ENCODE data around the gene MAP4K4. TPM values are rescaled to one million over a fixed set of nuclear protein-coding genes. Genes with fewer than 3 reads are reported as not detected.

MAP4K4 gene
- total RNA-seq, 2 donors from 2014 or later: 47.5 to 50.4 TPM

GRCh38 chr2:101759162-101759561 lies 61.7 kb downstream of the MAP4K4 start:
- no peaks in the 10 kb centered on the region for H3K9me3 ChIP-seq
- peak overlapping the region; percentile 14 to 36 for H3K27ac ChIP-seq
- no peak for TF ChIP-seq CTCF (IDR thresholded peaks at IDR 0.05)
- no peaks in the 10 kb centered on the region for H3K27me3 ChIP-seq
- H3K4me1 ChIP-seq: peaks cover 0 to 65% of the 10 kb centered on the region in 2 donors
- peak; percentile 70 for DNase-seq (ENCODE audit: low spot score)
- no peaks in the 10 kb centered on the region for H3K36me3 ChIP-seq
- no peak overlapping the region for H3K4me3 ChIP-seq

GRCh38 chr2:101762451-101763171 lies 65.1 kb downstream of the MAP4K4 start:
- Histone ChIP-seq H3K36me3 (no peaks in the 10 kb centered on the region), H3K4me3 (no peak overlapping the region), H3K9me3 (no peaks in the 10 kb centered on the region), H3K4me1 (peaks cover 0 to 74% of the 10 kb centered on the region in 2 donors), H3K27ac (peak overlapping the region; percentile 50 to 59), H3K27me3 (no peaks in the 10 kb centered on the region)
- no peak for TF ChIP-seq CTCF (IDR thresholded peaks at IDR 0.05)
- no peak for DNase-seq (ENCODE audit: low spot score)

GRCh38 chr2:101763496-101764333 lies 66.2 kb downstream of the MAP4K4 start:
- no peak overlapping the region for H3K4me3 ChIP-seq
- H3K4me1 ChIP-seq: peaks cover 0 to 74% of the 10 kb centered on the region in 2 donors
- H3K27me3 ChIP-seq: no peaks in the 10 kb centered on the region
- no peak for DNase-seq (ENCODE audit: low spot score)
- peak overlapping the region in 1 of 2 donors; percentile 5 for H3K27ac ChIP-seq
- H3K36me3 ChIP-seq: no peaks in the 10 kb centered on the region
- TF ChIP-seq CTCF (IDR thresholded peaks at IDR 0.05): no peak
- H3K9me3 ChIP-seq: no peaks in the 10 kb centered on the region

GRCh38 chr2:101766337-101766736 lies 68.8 kb downstream of the MAP4K4 start:
- H3K27me3 ChIP-seq: no peaks in the 10 kb centered on the region
- H3K27ac ChIP-seq: peak overlapping the region in 1 of 2 donors; percentile 43
- peaks cover 0 to 86% of the 10 kb centered on the region in 2 donors for H3K4me1 ChIP-seq
- no peaks in the 10 kb centered on the region for H3K9me3 ChIP-seq
- DNase-seq (ENCODE audit: low spot score): no peak
- no peak overlapping the region for H3K4me3 ChIP-seq
- no peak for TF ChIP-seq CTCF (IDR thresholded peaks at IDR 0.05)
- H3K36me3 ChIP-seq: no peaks in the 10 kb centered on the region

GRCh38 chr2:101766871-101767739 lies 69.6 kb downstream of the MAP4K4 start:
- no peaks in the 10 kb centered on the region for H3K9me3 ChIP-seq
- TF ChIP-seq CTCF (IDR thresholded peaks at IDR 0.05): no peak
- H3K36me3 ChIP-seq: no peaks in the 10 kb centered on the region
- peaks cover 0 to 87% of the 10 kb centered on the region in 2 donors for H3K4me1 ChIP-seq
- DNase-seq (ENCODE audit: low spot score): no peak
- H3K27me3 ChIP-seq: no peaks in the 10 kb centered on the region
- H3K27ac ChIP-seq: peak overlapping the region; percentile 42 to 43
- no peak overlapping the region for H3K4me3 ChIP-seq

Measured in right atrium auricular region (tissue), 2 donors.